PFSK-1 (cell line): Measurements from ENCODE around the gene METTL25B.

Source experiments
- FOXP2 ChIP-seq: optimal IDR thresholded peaks from 2 replicates; pipeline ENCODE3; 2011; ENCODE audit warnings: borderline replicate concordance, control low read depth, inconsistent platforms; ENCODE audit not compliant: insufficient read depth; ENCODE audit errors: extremely low read length, extremely low read depth
- POLR2AphosphoS5 ChIP-seq: IDR thresholded peaks from 2 replicates; pipeline ENCODE4 v1.6.1; 2012; ENCODE audit warnings: low read depth, mild to moderate bottlenecking, control low read depth, low read length, moderate library complexity
- REST ChIP-seq, 2 experiments: IDR thresholded peaks; 2 replicates each; pipeline versions ENCODE4 v1.6.1 to v1.8.0; 2011 to 2012; ENCODE audit warnings: low read depth in 2 of 2, low read length in 2 of 2, control low read depth in 1 of 2, inconsistent platforms in 1 of 2, mild to moderate bottlenecking in 1 of 2, moderate library complexity in 1 of 2; ENCODE audit not compliant: insufficient read depth in 1 of 2
- SIN3A ChIP-seq: IDR thresholded peaks from 2 replicates; pipeline ENCODE4 v1.6.1; 2012; ENCODE audit warnings: mild to moderate bottlenecking, low read length, moderate library complexity, borderline replicate concordance; ENCODE audit not compliant: insufficient read depth
- TAF1 ChIP-seq: IDR thresholded peaks from 2 replicates; pipeline ENCODE4 v1.6.1; 2012; ENCODE audit warnings: low read length, control low read depth, borderline replicate concordance; ENCODE audit not compliant: insufficient read depth

METTL25B gene

DNA sequence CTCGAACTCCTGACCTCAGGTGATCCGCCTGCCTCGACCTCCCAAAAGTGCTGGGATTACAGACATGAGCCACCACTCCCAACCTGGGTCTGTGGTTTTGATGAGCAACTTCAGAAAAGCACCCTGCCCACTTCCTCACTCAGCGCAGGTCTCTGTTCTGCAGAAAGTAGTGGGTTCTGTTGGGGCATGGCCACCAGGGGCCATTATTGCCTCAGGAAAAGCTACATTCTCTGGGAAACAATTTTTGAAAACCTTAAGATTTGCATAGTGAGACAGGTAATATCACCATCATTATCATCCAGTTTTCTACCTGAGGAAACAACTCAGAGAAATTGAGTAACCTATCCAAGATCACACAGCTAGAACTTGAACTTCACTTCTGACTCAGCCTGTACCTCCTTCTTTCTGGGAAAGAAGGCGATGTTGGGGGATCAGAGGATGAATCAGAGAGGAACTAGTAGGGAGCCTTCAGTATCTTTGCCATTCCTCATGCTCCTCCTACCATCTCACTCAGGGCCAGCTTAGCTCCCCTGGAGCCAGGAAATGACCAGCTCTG, 44.0 kb upstream of the METTL25B start:
- TF ChIP-seq FOXP2 (no peak), SIN3A (no peak), TAF1 (no peak), REST (IDR thresholded peaks at IDR 0.05; ENCODE audit: insufficient read depth in 1 of 2, low read depth in 2 of 2, low read length in 2 of 2) (no peak), POLR2AphosphoS5 (no peak)

GRCh38 chr1:156689035-156689952, 39.0 kb upstream of the METTL25B start:
- TF ChIP-seq REST (IDR thresholded peaks at IDR 0.05; ENCODE audit: insufficient read depth in 1 of 2, low read depth in 2 of 2, low read length in 2 of 2) (no peak), POLR2AphosphoS5 (no peak), SIN3A (no peak), TAF1 (no peak), FOXP2 (peak; percentile 50)

DNA sequence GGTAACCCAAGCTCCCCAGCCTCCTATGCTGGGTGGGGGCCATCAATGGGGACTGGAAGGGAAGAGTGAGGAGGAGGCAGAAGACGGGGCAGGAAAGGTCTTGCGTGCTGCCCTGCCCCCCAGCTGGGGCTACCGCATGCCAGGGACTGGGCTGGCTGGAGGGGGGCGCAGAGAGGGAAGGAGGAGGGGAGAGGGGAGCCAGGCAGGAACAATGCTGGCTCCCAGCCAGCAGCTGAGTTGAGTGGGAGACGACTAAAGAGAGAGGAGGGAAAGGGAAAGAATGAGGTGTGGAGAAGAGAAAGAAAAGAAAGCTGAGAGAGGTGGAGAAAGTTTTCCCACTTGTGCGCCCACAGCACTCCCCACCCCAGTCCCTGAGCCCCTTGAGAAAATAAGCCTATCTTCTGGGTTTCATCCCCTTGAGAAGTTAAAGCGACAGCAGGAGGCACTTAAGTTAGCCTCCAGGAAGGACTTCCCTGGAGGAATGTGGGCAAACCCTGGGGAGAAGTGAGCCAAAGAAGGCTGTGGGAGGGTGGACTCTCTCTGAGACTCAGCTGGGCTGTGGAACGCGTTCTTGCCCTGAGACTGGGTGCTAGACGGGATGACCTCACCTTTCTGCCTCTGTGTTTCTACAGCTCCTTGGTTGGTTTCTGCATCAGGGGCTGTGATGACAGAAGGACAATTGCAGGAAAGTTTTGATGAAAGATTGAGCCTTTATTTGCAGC, 38.2 kb upstream of the METTL25B start:
- no peak for TF ChIP-seq POLR2AphosphoS5
- TF ChIP-seq REST (IDR thresholded peaks at IDR 0.05; ENCODE audit: insufficient read depth in 1 of 2, low read depth in 2 of 2, low read length in 2 of 2) = no peak
- TF ChIP-seq SIN3A = no peak
- no peak for TF ChIP-seq TAF1
- TF ChIP-seq FOXP2 = no peak

DNA sequence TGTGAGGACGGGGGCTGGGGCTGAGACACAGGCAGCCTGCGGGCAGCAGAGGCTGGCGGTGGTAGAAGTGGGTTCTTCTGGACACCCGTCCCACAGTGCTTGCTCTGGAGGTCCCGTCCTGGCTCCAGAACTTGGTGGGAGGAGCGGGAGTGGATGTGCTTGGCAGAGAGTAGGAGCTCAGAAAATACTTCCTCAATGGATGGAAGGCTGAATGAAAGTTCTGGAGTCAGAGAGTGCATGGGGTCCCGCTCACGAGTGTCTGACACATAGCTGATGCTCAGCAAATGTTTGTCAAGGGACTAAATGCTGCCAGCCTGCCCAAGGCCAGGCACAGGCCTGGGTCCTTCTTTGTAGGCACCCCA, 37.6 kb upstream of the METTL25B start:
- TF ChIP-seq POLR2AphosphoS5 (no peak), FOXP2 (no peak), REST (IDR thresholded peaks at IDR 0.05; ENCODE audit: insufficient read depth in 1 of 2, low read depth in 2 of 2, low read length in 2 of 2) (no peak), SIN3A (no peak), TAF1 (no peak)
